IMR-90 (cell line): ENCODE results near the gene PAK5. TPM values are rescaled to one million over a fixed set of nuclear protein-coding genes. Genes with fewer than 3 reads are reported as not detected.

ENCODE experiments used
- ATAC-seq: fragments of 200-7000 bp; cut with Tn5 transposase; 2 replicates; pipeline ENCODE4 v1.9.1; 2020; ENCODE audit warnings: low read depth, mild to moderate bottlenecking, moderate library complexity
- BruUV-seq: library from RNA; stranded (reverse); fragments of 400-500 nt; replicated peaks from 2 replicates; lab custom pipeline; 2021; lab: Mats Ljungman, UMichigan
- CTCF ChIA-PET: fragments of 300-600 bp; formaldehyde crosslinking; extraction: SDS; loops from one replicate; lab custom pipeline; 2021; ENCODE audit warnings: antibody characterized with exemption; lab: Yijun Ruan, JAX
- POLR2A ChIA-PET: fragments of 300-600 bp; sonication (Branson Sonifier 250); formaldehyde crosslinking; loops from one replicate; lab custom pipeline; 2022; ENCODE audit warnings: antibody characterized with exemption; ENCODE audit not compliant: unreplicated experiment; lab: Charles Lee
- DNase-seq: peaks from one replicate; pipeline ENCODE4 v3.0.0; 2013
- H2AFZ ChIP-seq: replicated peaks from 2 replicates; pipeline ENCODE3; 2013; ENCODE audit warnings: low read length, mild to moderate bottlenecking; ENCODE audit not compliant: poor library complexity
- H2AK5ac ChIP-seq: 2 replicates; pipeline ENCODE4 v1.6.1; 2013; ENCODE audit warnings: low read depth, low read length, inconsistent platforms
- H2AK9ac ChIP-seq: replicated peaks from 2 replicates; pipeline ENCODE3; 2013; ENCODE audit warnings: mild to moderate bottlenecking, low read depth, low read length, moderate library complexity; ENCODE audit not compliant: poor library complexity
- H2BK120ac ChIP-seq: 2 replicates; pipeline ENCODE4 v1.6.1; 2013; ENCODE audit warnings: low read depth, low read length, inconsistent platforms
- H2BK15ac ChIP-seq: 3 replicates; pipeline ENCODE4 v1.6.1; 2013; ENCODE audit warnings: low read depth, low read length, inconsistent platforms
- H2BK20ac ChIP-seq: 2 replicates; pipeline ENCODE4 v1.6.1; 2013; ENCODE audit warnings: low read depth, mild to moderate bottlenecking, inconsistent platforms, low read length, moderate library complexity
- H2BK5ac ChIP-seq: 2 replicates; pipeline ENCODE4 v1.6.1; 2013; ENCODE audit warnings: mild to moderate bottlenecking, low read depth, low read length, inconsistent platforms; ENCODE audit not compliant: poor library complexity, severe bottlenecking
- H3K14ac ChIP-seq: replicated peaks from 2 replicates; pipeline ENCODE4 v1.6.1; 2013; ENCODE audit warnings: low read depth, low read length, inconsistent platforms
- H3K18ac ChIP-seq: 2 replicates; pipeline ENCODE4 v1.6.1; 2013; ENCODE audit warnings: low read depth, low read length, control low read depth
- H3K23ac ChIP-seq: 2 replicates; pipeline ENCODE4 v1.6.1; 2013; ENCODE audit warnings: low read depth, low read length, inconsistent platforms
- H3K27ac ChIP-seq: 2 replicates; pipeline ENCODE4 v1.5.1; 2013; ENCODE audit warnings: mild to moderate bottlenecking, control low read depth, low read length; ENCODE audit not compliant: insufficient read depth
- H3K27me3 ChIP-seq: 2 replicates; pipeline ENCODE4 v1.6.1; 2013; ENCODE audit warnings: low read length; ENCODE audit not compliant: control insufficient read depth, insufficient read depth
- H3K36me3 ChIP-seq: 2 replicates; pipeline ENCODE4 v1.6.1; 2013; ENCODE audit warnings: low read length, mixed read lengths; ENCODE audit not compliant: control insufficient read depth, insufficient read depth
- H3K4ac ChIP-seq: 2 replicates; pipeline ENCODE4 v1.6.1; 2013; ENCODE audit warnings: low read depth, low read length, inconsistent platforms
- H3K4me1 ChIP-seq: 2 replicates; pipeline ENCODE4 v1.6.1; 2013; ENCODE audit warnings: low read length, mixed read lengths; ENCODE audit not compliant: control insufficient read depth, insufficient read depth
- H3K4me2 ChIP-seq: 2 replicates; pipeline ENCODE4 v1.6.1; 2013; ENCODE audit warnings: low read depth, mild to moderate bottlenecking, control low read depth, low read length, moderate library complexity
- H3K4me3 ChIP-seq: 2 replicates; pipeline ENCODE4 v1.5.1; 2013; ENCODE audit warnings: low read depth, mild to moderate bottlenecking, control low read depth, low read length, moderate library complexity; ENCODE audit not compliant: insufficient read depth
- H3K56ac ChIP-seq: 2 replicates; pipeline ENCODE4 v1.6.1; 2013; ENCODE audit warnings: low read length, inconsistent platforms; ENCODE audit not compliant: insufficient read depth; ENCODE audit errors: extremely low read depth
- H3K79me1 ChIP-seq, 2 experiments: 2 replicates each; pipeline ENCODE4 v1.6.1; 2013; ENCODE audit warnings: low read length in 2 of 2, inconsistent platforms in 1 of 2, low read depth in 1 of 2
- H3K9ac ChIP-seq: 2 replicates; pipeline ENCODE4 v1.6.1; 2013; ENCODE audit warnings: low read depth, low read length, control low read depth
- H3K9me1 ChIP-seq: 2 replicates; pipeline ENCODE4 v1.6.1; 2013; ENCODE audit warnings: low read length, inconsistent platforms; ENCODE audit not compliant: insufficient read depth
- H3K9me3 ChIP-seq: 2 replicates; pipeline ENCODE4 v1.6.1; 2013; ENCODE audit warnings: low read length; ENCODE audit not compliant: control insufficient read depth, insufficient read depth
- H4K20me1 ChIP-seq: 2 replicates; pipeline ENCODE4 v1.6.1; 2013; ENCODE audit warnings: low read length, inconsistent platforms; ENCODE audit not compliant: insufficient read depth
- H4K5ac ChIP-seq: 2 replicates; pipeline ENCODE4 v1.6.1; 2013; ENCODE audit warnings: mild to moderate bottlenecking, low read depth, low read length, control low read depth
- H4K8ac ChIP-seq, 2 experiments: 2 replicates each; pipeline ENCODE4 v1.6.1; 2013; ENCODE audit warnings: low read depth in 2 of 2, low read length in 2 of 2, control low read depth in 1 of 2, inconsistent platforms in 1 of 2
- H4K91ac ChIP-seq: 2 replicates; pipeline ENCODE4 v1.6.1; 2013; ENCODE audit warnings: low read depth, low read length, inconsistent platforms; ENCODE audit not compliant: insufficient read depth
- BHLHE40 ChIP-seq: fragments of 150-350 bp; IDR thresholded peaks from 2 replicates; pipeline ENCODE4 v1.6.1; 2016; ENCODE audit warnings: mild to moderate bottlenecking, low read depth, low read length
- CEBPB ChIP-seq: IDR thresholded peaks from 2 replicates; pipeline ENCODE4 v1.6.1; 2012; ENCODE audit warnings: low read depth, low read length, improper control_type of control experiment
- CHD1 ChIP-seq: IDR thresholded peaks from 2 replicates; pipeline ENCODE4 v1.6.1; 2012; ENCODE audit warnings: low read depth, low read length, improper control_type of control experiment
- CTCF ChIP-seq: conservative IDR thresholded peaks from 2 replicates; pipeline ENCODE4 v1.5.1; 2012; ENCODE audit warnings: mild to moderate bottlenecking, low read depth, low read length, improper control_type of control experiment
- ELK1 ChIP-seq: fragments of 150-350 bp; IDR thresholded peaks from 2 replicates; pipeline ENCODE4 v1.6.1; 2016; ENCODE audit warnings: low read depth, mild to moderate bottlenecking, low read length, moderate library complexity, borderline replicate concordance
- FOS ChIP-seq: fragments of 150-350 bp; IDR thresholded peaks from 2 replicates; pipeline ENCODE4 v1.6.1; 2016; ENCODE audit warnings: low read depth, low read length
- MAFK ChIP-seq: IDR thresholded peaks from 2 replicates; pipeline ENCODE4 v1.6.1; 2012; ENCODE audit warnings: low read depth, low read length, improper control_type of control experiment
- MAZ ChIP-seq: IDR thresholded peaks from 2 replicates; pipeline ENCODE4 v1.6.1; 2012; ENCODE audit warnings: low read depth, mild to moderate bottlenecking, low read length, improper control_type of control experiment, moderate library complexity, borderline replicate concordance
- MXI1 ChIP-seq: IDR thresholded peaks from 2 replicates; pipeline ENCODE4 v1.6.1; 2012; ENCODE audit warnings: low read depth, mild to moderate bottlenecking, low read length, moderate library complexity, borderline replicate concordance
- NFE2L2 ChIP-seq: fragments of 150-350 bp; IDR thresholded peaks from 2 replicates; pipeline ENCODE4 v1.6.1; 2016; ENCODE audit warnings: low read depth, mild to moderate bottlenecking, low read length
- POLR2A ChIP-seq: IDR thresholded peaks from 2 replicates; pipeline ENCODE4 v1.6.1; 2012; ENCODE audit warnings: mild to moderate bottlenecking, low read depth, low read length
- RAD21 ChIP-seq: IDR thresholded peaks from 2 replicates; pipeline ENCODE4 v1.6.1; 2012; ENCODE audit warnings: low read length, improper control_type of control experiment
- RCOR1 ChIP-seq: IDR thresholded peaks from 2 replicates; pipeline ENCODE4 v1.6.1; 2012; ENCODE audit warnings: mild to moderate bottlenecking, low read length, improper control_type of control experiment; ENCODE audit not compliant: insufficient replicate concordance
- RFX5 ChIP-seq: IDR thresholded peaks from 2 replicates; pipeline ENCODE4 v1.8.0; 2012; ENCODE audit warnings: low read depth, mild to moderate bottlenecking, low read length, moderate library complexity
- SMC3 ChIP-seq: fragments of 150-350 bp; IDR thresholded peaks from 2 replicates; pipeline ENCODE4 v1.6.1; 2016; ENCODE audit warnings: low read depth, mild to moderate bottlenecking, antibody characterized with exemption, low read length, moderate library complexity
- USF2 ChIP-seq: fragments of 150-350 bp; IDR thresholded peaks from 2 replicates; pipeline ENCODE4 v1.6.1; 2017; ENCODE audit warnings: mild to moderate bottlenecking, antibody characterized with exemption, low read length, low read depth
- WGBS, 2 experiments: methylation state at CpG; one replicate each; pipeline versions ENCODE4 v1.1.5 to v1.1.7; 2013; ENCODE audit warnings: missing lambda C conversion rate in 2 of 2; ENCODE audit not compliant: insufficient read length in 1 of 2; ENCODE audit errors: extremely low coverage in 2 of 2; 5-methylcytosine and 5-hydroxymethylcytosine counted together
- dilution Hi-C: fragments of 300-500 bp; cut with HindIII; formaldehyde crosslinking; loops from one replicate; pipeline ENCODE4 v1.14.3; 2018; ENCODE audit warnings: low sequenced_read_pairs; ENCODE audit not compliant: unreplicated experiment
- in situ Hi-C: fragments of 300-500 bp; cut with MboI; formaldehyde crosslinking; loops from 3 replicates; pipeline ENCODE4 v1.14.3; 2019; ENCODE audit warnings: low sequenced_read_pairs, inconsistent platforms, mixed read lengths
- intact Hi-C: fragments of 100-400 bp; cut with micrococcal nuclease; formaldehyde crosslinking; loops from 2 replicates; pipeline ENCODE4 v1.10.0; 2022
- polyA plus RNA-seq, 3 experiments: library from polyadenylated mRNA; depleted of rRNA; stranded (reverse); fragments of >200 nt; gene quantifications; 2 replicates each; pipeline ENCODE4 v1.2.3, GENCODE V29; 2012; ENCODE audit warnings: low replicate concordance in 1 of 3
- total RNA-seq: library from RNA; depleted of rRNA; stranded (reverse); fragments of >200 nt; gene quantifications from 2 replicates; pipeline ENCODE4 v1.2.3, GENCODE V29; 2012

Gene PAK5
- total and polyA plus RNA-seq, 2 of the 4 experiments (the other 2 are of a cell fraction), result not detected

DNA sequence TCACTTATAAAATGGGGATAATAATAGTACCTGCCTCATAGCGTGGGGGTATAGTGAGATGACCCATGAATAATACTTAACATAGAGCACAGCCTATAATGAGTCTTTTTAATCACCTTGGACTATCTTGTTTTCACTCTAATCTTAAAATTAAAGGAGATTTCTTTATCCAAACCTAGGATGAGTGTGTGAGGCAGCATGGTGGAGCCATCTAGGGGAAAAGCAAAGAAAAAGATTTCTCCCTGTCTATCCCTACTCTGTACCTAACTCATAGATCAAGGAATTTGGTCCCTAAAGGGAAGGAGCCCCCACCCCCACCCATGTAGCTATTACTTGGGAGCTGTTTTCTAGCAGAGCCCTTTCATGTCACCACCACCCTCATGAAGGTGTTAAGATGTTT is 45.2 kb upstream of the PAK5 start:
- no TSS peak for BruUV-seq
- H4K91ac ChIP-seq, result no peak overlapping the region
- H3K23ac ChIP-seq, result no peak overlapping the region
- H4K5ac ChIP-seq, result no peak overlapping the region
- no peak overlapping the region for H2AK9ac ChIP-seq
- no peak overlapping the region for H3K14ac ChIP-seq
- ChIA-PET CTCF (interaction anchor here (0.6 kb wide), 1 partner anchor 18 kb away, joined by 3 read pairs; no protein-coding TSS in a partner anchor), POLR2A (no interaction called here)
- H3K4me1 ChIP-seq, result no peaks in the 10 kb centered on the region
- TF ChIP-seq SMC3, result no peak
- no peak for TF ChIP-seq MAZ
- TF ChIP-seq MAFK, result no peak
- TF ChIP-seq NFE2L2, result no peak
- TF ChIP-seq CEBPB, result no peak
- TF ChIP-seq MXI1, result no peak
- no peak for TF ChIP-seq RCOR1
- no peak for TF ChIP-seq ELK1
- TF ChIP-seq FOS, result no peak
- TF ChIP-seq BHLHE40, result no peak
- TF ChIP-seq RFX5, result no peak
- no peak for TF ChIP-seq USF2
- TF ChIP-seq RAD21, result no peak
- no peak for TF ChIP-seq CHD1
- no peak for TF ChIP-seq CTCF
- TF ChIP-seq POLR2A, result no peak
- H3K27ac ChIP-seq, result no peak overlapping the region
- 0 out of 2 replicates have a peak, but pooled peaks have one; percentile 48 for ATAC-seq
- no peak overlapping the region for H2BK15ac ChIP-seq
- H3K4ac ChIP-seq, result no peak overlapping the region
- no peaks in the 10 kb centered on the region for H3K9me1 ChIP-seq
- DNase-seq, result no peak
- H2AK5ac ChIP-seq, result no peak overlapping the region
- no peaks in the 10 kb centered on the region for H3K79me1 ChIP-seq
- no peak overlapping the region for H3K9ac ChIP-seq
- H3K4me3 ChIP-seq, result no peak overlapping the region
- H3K36me3 ChIP-seq, result no peaks in the 10 kb centered on the region
- no peak overlapping the region for H3K18ac ChIP-seq
- H3K27me3 ChIP-seq, result no peaks in the 10 kb centered on the region; the same call in 1 of the 2 replicates
- no peak overlapping the region for H2BK5ac ChIP-seq
- H3K9me3 ChIP-seq, result no peaks in the 10 kb centered on the region
- intact Hi-C loops, result no loop called here
- no peaks in the 10 kb centered on the region for H4K20me1 ChIP-seq
- in situ Hi-C loops, result no loop called here
- no peak overlapping the region for H3K4me2 ChIP-seq
- no peak overlapping the region for H2BK120ac ChIP-seq
- H2BK20ac ChIP-seq, result no peak overlapping the region
- no peak overlapping the region for H4K8ac ChIP-seq
- H3K56ac ChIP-seq, result no peak overlapping the region
- no CpG with 5 or more reads among the region's 1 CpG for WGBS, 2 experiments
- no peak overlapping the region for H2AFZ ChIP-seq
- dilution Hi-C loops, result no loop called here
